GM19372 (cell line): ENCODE measurements around the gene CPA5.

Source experiments
- ATAC-seq: cut with Tn5 transposase; IDR thresholded peaks from one replicate; pipeline ENCODE4 v1.9.1; 2021; ENCODE audit warnings: mild to moderate bottlenecking, low read depth, moderate library complexity; ENCODE audit not compliant: unreplicated experiment

Gene CPA5

DNA sequence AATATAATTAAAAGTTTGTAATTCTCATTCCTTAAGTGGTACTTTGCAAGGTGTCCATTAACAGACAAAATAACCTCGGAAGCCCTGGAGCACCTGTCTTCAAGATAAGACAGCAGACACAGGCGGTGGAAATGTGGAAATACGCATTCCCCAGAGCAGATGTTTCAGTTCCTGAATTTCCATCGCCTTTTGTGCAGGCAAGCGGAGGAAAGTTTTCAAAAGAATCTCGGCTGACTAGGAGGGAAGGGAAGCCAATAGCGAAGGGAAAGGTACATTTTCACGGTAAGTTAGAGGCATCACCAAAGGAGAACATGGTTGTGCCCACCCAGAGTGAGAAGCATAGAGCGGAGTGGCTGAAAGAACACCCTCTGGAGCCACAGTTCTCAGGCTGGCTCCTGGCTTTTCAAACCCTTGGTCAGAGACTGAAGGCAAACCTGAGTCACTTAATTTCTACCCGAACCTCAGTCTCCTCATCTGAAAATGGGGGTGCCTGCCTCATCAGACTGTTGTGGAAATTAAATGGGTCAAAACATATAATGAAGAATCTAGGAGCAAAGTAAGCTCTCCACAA lies 49.3 kb downstream of the CPA5 start:
- no peak for ATAC-seq

- ATAC-seq, result no peak
These were observed 50.0 kb downstream of the CPA5 start for GRCh38 chr7:130394421-130395195.

DNA sequence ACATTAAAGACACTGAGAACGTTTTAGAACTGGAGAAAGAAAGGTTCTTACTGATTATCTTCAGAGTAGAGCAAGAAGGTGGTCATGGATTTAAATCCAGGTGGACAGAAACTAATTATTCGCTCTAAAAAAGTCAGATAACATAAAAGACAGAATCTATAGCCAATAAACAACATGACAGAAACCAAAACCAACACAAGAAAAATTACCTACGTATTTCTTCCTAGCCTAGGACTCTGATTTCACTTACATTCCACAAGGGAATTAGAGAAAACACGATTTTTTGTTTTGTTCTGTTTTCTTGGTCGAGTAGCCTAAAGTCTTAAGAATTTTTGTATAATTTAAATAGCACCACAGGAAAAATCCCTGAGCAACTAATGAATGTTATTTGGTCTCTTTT lies 50.8 kb downstream of the CPA5 start:
- no peak for ATAC-seq

- ATAC-seq, result no peak
These were observed 51.5 kb downstream of the CPA5 start for GRCh38 chr7:130396109-130396508.

DNA sequence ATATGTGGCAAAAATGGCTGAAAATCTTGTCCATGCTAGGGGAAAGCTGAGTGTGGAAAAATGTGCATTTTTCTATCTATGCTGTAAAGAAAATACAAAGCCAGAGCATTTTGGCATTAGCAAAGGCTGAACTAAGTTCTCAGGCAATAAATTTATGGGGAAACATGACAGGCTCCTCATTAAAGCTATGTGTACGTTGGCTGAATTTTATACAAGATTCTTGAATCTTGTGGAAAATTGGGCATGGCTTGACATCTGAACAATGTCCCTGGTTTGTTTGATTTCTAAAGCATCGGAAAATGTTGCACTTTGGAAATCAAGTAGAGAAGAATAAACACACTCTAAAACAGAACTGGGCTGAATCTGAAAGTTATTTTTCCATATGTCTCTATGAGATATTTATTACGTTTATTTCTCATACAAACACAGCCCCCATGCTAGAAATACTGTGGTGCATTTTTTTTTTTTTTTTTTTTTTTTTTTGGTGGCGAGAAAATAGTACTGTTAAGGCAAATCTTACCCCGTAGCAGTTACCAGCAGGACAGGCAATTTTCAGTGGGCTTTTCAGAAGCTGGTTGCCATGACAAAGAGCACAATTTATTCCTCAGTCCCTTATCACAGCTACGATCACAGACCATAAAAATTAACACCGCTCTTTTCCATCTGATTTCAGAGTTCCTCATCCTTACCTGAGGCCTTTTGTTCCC lies 52.6 kb downstream of the CPA5 start:
- ATAC-seq, result no peak

GRCh38 chr7:130397758-130398073 lies 53.1 kb downstream of the CPA5 start:
- ATAC-seq, result no peak

GRCh38 chr7:130398526-130399090 lies 54.0 kb downstream of the CPA5 start:
- no peak for ATAC-seq

DNA sequence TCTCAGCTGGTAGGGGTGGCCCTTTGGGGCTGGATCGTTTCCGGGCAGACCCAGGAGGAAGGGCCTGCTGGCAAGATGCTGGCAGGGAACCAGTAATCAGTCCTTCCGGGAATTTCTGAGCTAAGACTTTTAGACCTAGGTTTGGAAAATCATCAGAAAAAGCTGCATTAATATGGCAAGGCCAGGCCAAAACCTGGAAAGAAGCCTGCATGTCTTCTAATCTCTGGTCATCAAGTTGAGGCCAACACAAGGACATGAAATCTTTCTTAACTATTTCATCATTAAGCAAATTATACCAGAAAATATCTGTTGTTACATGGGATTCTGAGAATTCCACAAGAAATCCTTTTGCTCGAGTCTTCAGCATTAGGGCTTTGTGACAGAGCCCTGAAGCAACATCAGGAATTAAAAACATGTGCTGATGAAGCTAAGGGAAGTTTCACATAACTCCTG lies 55.5 kb downstream of the CPA5 start:
- no peak for ATAC-seq

DNA sequence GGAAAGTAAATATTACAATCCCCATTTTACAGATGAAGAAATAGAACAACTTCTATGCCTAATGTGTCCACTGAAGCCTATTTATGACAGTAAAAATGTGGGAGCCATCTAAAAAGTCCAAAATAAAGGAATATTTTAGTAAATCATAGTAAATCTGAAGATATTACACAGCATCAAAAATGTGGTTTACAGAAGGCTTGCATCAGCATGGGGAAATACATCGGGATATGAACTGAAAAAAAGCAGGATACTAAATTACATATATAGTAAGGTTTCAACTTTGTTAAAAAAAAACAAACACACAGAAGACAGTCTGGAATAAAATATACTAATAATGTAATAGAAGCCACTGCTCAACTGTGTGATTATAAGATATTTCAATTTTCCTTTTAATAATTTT lies 56.5 kb downstream of the CPA5 start:
- ATAC-seq, result no peak

DNA sequence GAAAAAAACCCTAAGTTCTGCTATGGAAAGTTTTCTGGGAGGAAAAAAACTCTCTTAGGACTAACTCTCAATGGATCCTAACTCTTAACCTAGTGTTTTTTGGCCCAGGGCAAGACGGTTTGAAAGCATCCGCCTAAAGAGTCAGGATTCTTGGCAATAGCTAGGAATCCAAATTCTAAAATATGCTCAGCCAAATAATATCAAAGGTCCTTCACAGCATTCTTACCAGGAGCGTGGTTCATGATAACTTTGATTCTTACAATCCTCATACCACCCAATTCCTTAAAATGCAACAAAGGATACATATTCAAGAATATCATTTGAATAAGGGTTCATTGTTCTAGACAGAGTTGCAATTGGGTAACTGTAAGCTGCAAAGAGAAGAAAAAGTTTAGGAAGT lies 57.0 kb downstream of the CPA5 start:
- no peak for ATAC-seq

DNA sequence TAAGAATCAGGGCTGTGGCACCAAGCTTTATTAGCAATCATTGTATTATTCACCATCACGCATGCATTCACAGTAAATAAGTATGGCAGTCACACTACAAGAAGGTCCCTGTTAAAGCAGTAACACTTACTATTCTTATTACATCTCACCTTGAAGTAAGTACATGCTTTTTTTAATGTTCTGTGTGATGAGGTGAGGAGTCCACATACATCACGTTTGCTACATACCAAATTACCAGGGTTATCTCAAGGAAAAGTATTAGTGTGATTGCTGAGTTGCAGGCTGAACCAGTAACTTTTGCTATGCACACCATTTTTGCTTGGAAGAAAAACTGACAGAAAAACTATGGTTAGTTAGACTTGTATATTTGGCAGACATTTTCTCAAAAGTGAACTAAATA lies 60.4 kb downstream of the CPA5 start:
- ATAC-seq, result no peak

- ATAC-seq, result no peak
These were observed 64.6 kb downstream of the CPA5 start for GRCh38 chr7:130409067-130409711.

DNA sequence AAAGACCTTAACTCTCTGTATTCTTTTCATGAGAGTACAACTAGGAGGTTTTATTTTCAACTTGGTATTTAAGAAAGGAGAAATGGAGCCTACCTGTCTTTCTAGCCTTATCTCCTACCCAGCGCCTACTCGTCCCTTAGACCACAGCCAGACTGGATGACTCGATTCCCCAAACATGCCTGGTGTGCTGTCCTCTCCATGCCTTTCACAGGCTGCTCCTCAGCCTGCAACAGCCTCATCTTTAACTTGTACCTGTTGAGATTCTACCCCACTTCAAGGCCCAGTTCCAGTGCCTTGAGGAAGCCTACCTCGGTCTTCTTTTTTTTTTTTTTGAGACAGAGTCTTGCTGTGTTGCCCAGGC lies 65.1 kb downstream of the CPA5 start:
- ATAC-seq, result no peak

GRCh38 chr7:130410868-130411541 lies 66.4 kb downstream of the CPA5 start:
- ATAC-seq, result no peak

DNA sequence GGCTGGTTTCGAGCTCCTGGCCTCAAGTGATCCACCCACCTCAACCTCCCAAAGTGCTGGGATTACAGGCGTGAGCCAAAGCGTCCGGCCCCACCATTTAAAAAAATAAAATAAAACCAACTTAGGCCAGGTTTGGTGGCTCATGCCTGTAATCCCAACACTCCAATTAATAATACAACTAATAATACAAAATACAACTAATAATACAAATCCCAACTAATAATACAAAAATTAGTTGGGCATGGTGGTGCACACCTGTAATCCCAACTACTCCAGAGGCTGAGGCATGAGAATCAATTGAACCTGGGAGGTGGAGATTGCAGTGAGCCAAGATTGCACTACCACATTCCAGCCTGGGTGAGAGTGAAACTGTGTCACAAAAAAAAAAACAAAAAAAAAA lies 68.6 kb downstream of the CPA5 start:
- ATAC-seq, result no peak

- no peak for ATAC-seq
These were observed 70.4 kb downstream of the CPA5 start for GRCh38 chr7:130415006-130415405.

DNA sequence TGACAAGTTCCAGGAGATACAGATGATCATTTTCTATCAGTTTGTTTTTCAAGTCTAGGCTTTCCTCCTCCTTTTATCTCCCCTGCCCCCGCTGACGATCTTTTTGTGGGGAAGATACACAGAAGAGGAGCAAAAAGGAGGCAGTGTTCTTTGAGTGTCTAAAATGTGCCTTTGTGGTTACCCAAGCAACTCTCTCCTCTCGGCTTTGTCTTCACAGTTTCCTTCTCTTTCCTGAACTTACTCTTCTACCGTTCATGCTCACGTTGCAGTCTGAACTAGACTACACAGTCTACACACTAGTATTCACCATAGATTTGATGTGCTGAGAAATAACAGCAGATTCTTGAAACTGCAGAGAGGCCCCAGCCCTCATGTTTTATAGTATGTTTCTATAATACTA lies 72.6 kb downstream of the CPA5 start:
- ATAC-seq, result no peak

DNA sequence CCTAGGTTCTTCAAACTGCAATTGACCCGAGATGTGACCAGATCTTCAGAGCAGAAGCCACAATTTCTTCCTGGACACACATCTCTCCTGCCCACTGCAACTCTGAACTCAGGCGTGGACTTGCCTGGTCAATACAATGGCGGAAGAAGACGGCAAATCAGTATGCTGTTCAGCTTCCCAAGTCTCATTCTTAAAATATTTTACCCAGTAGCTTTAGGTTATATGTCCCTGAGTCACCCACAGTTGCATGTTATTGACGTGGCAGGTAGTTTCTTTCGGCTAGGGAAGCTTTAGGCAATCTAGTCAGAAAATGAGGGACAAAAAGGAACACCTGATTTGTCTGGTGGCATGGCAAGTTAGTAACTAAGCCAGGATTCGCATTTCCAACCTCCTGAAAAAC lies 73.7 kb downstream of the CPA5 start:
- ATAC-seq, result no peak
